Measurements from ENCODE around the gene SELENOW. TPM values are rescaled to one million over a fixed set of nuclear protein-coding genes. Genes with fewer than 3 reads are reported as not detected.
"Not testable (repeated sequence)": the region's sequence is repeated elsewhere in the genome, so short reads cannot be mapped to it uniquely, and the experiment has no call there.

The SELENOW gene
- total RNA-seq, 1 donor from 2014 or later: 306 TPM

DNA sequence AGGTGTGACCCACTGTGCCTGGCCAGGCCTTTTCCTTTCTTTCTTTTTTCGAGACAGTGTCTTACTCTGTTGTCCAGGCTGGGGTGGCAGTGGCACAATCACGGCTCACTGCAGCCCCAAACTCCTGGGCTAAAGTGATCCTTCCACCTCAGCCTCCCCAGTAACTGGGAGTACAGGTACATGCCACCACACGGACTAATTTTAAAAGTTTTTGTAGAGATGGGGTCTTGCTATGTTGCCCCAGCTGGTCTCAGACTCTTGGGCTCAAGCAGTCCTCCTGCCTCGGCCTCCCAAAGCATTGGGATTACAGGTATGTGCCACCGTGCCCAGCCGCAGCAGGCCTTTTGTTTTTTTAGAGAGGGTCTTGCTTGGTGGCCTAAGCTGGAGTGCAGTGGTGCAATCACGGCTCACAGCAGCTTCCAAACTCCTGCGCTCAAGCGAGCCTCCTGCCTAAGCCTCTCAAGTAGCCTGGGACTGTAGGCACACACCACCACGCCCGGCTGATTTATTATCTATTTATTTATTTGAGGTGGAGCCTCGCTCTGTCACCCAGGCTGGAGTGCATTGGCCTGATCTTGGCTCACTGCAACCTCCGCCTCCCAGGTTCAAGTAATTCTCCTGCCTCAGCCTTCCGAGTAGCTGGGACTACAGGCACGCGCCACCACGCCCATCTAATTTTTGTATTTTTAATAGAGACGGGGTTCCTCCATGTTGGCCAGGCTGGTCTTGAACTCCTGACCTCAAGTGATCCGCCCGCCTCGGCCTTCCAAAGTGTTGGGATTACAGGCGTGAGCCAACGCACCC lies 1.1 kb upstream of the SELENOW start:
- intact Hi-C loops (cut with DNase I); ATAC-seq: not testable (repeated sequence)

GRCh38 chr19:47778954-47779351 lies 450 bp downstream of the SELENOW start:
- intact Hi-C loops (cut with DNase I): no loop called here
- no peak for DNase-seq (ENCODE audit: low spot score)

More for the DNA sequence above, 1.1 kb upstream of the SELENOW start:
- DNase-seq (ENCODE audit: low spot score): not testable (repeated sequence)

DNA sequence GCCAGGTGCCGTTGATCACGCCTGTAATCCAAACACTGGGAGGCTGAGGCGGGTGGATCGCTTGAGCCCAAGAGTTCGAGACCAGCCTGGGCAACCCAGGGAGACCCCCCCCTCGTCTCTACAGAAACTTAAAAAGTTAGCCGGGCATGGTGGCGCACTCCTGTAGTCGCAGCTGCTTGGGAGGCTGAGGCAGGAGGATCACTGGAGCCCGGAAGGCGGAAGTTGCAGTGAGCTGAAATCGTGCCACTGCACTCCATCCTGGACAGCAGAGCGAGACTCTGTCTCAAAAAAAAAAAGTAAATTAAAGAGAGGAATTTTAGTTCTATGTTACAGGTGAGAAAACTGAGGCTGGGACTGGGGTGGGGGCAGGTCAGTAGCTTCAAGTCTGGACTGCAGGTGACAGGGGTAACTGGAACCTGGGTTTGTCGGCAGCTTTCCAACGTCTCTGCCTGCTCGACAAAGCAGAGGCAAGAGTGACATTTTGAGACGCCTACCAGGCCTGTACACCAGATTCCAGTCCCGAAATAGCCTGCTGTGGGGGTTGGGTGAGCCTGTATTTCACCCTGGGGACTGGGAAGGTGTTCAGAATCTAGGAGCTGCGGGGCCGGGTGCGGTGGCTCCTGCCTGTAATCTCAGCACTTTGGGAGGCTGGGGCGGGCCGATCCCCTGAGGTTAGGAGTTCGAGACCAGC lies 1.2 kb downstream of the SELENOW start:
- peak; percentile 75 for DNase-seq (ENCODE audit: low spot score)
- peak; percentile 33 for ATAC-seq
- intact Hi-C loops (cut with DNase I): loop anchor here (10.0 kb wide), 1 partner anchor 65 kb away; the partner anchor contains the start of gene EHD2

More at GRCh38 chr19:47778954-47779351, 450 bp downstream of the SELENOW start:
- peak; percentile 51 for ATAC-seq

GRCh38 chr19:47780215-47780551 lies 1.7 kb downstream of the SELENOW start:
- intact Hi-C loops (cut with DNase I): loop anchor here (10.0 kb wide), 1 partner anchor 65 kb away; the partner anchor contains the start of gene EHD2
- DNase-seq (ENCODE audit: low spot score) (no peak), ATAC-seq (no peak)

GRCh38 chr19:47781590-47782262 lies 3.2 kb downstream of the SELENOW start:
- ATAC-seq (peak; percentile 35), DNase-seq (ENCODE audit: low spot score) (peak; percentile 79)
- intact Hi-C loops (cut with DNase I): loop anchor here (10.0 kb wide), 1 partner anchor 67 kb away; the partner anchor contains the start of gene EHD2

DNA sequence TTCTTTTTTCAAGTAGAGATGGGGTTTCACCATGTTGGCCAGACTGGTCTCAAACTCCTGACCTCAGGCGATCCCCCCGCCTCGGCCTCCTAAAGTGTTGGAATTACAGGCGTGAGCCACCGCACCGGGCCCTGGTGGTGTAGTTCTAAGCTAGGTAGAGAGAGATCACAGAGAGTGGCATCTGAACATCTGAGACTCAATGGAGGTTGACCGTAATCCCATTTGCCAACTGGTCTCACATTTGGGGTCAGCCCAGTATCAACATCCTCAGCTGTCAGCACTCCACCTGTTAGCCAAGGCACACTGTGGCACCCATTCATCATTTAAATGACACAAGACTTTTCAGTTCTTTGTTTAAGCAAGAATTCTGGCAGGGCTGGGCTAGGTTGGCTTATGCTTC lies 8.1 kb downstream of the SELENOW start:
- intact Hi-C loops (cut with DNase I): loop anchor here (10.0 kb wide), 1 partner anchor 72 kb away; the partner anchor contains the start of gene EHD2
- no peak for ATAC-seq
- DNase-seq (ENCODE audit: low spot score): no peak

- DNase-seq (ENCODE audit: low spot score); ATAC-seq: not testable (repeated sequence)
- intact Hi-C loops (cut with DNase I): loop anchor here (10.0 kb wide), 1 partner anchor 73 kb away; the partner anchor contains the start of gene EHD2
Observed at GRCh38 chr19:47787307-47787706, 8.8 kb downstream of the SELENOW start.

- intact Hi-C loops (cut with DNase I): loop anchor here (10.0 kb wide), 1 partner anchor 75 kb away; the partner anchor contains the start of gene EHD2
- ATAC-seq; DNase-seq (ENCODE audit: low spot score): not testable (repeated sequence)
Observed at GRCh38 chr19:47789811-47790210, 11.3 kb downstream of the SELENOW start.

DNA sequence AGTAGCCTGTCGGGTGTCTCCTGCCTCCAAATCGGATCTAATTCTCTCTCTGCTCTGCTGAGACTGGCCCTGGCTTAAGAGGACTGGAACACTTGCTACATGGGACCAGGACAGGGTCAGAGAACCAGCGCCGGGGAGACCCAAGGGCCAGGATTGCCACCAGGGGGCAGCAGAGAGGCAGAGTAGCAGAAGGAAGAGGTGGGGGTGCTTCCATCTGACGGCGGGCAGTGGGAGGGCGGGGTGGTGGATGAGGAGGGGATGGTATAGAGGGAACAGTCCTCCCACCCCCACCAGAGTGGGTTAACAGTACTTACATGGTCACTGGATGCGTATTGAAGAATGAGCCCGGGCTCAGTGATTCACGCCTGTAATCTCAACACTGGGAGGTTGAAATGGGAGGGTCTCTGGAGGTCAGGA lies 11.9 kb downstream of the SELENOW start:
- ATAC-seq: peak; percentile 81
- peak; percentile 93 for DNase-seq (ENCODE audit: low spot score)
- intact Hi-C loops (cut with DNase I): no loop called here

DNA sequence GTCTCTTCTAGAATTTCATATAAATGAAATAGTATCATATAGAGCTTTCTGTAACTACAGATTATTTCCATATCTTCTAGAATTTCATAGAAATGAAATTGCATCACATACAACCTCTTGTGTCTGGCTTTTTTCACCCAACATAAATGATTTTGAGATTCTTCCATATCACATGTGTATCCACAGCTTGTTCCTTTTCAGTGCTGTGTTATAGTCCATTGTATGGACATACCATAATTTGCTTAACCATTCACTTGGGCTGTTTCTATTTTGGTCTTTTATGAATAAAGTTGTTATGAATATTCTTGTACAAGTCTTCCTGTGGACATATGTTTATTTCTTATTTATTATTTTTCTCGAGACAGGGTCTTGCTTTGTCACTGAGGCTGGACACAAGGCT lies 14.1 kb downstream of the SELENOW start:
- DNase-seq (ENCODE audit: low spot score): no peak
- intact Hi-C loops (cut with DNase I): no loop called here
- no peak for ATAC-seq

GRCh38 chr19:47794526-47794925 lies 16.0 kb downstream of the SELENOW start:
- DNase-seq (ENCODE audit: low spot score) (no peak), ATAC-seq (no peak)
- intact Hi-C loops (cut with DNase I): no loop called here

DNA sequence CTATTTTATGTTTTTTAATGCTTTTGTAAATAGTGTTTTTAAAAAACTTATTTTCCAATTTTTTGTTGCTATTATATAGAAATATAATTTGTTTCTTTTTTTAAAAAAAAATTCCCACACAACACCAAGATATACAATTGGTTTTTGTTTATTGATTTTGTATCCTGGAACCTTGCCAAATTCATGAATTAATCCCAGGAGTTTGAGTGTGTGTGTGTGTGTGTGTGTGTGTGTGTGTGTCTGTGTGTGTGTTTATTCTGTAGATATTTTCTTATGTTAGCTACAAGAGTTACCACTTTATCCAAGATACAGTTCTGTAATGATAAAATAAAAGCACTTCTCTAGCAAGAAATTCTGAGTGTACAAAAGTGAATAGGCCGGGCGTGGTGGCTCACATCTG lies 18.3 kb downstream of the SELENOW start:
- ATAC-seq (no peak), DNase-seq (ENCODE audit: low spot score) (no peak)
- intact Hi-C loops (cut with DNase I): no loop called here

- DNase-seq (ENCODE audit: low spot score): no peak
- intact Hi-C loops (cut with DNase I): no loop called here
- no peak for ATAC-seq
Observed at GRCh38 chr19:47797996-47798903, 19.7 kb downstream of the SELENOW start.

- ATAC-seq (no peak), DNase-seq (ENCODE audit: low spot score) (no peak)
- intact Hi-C loops (cut with DNase I): no loop called here
Observed at GRCh38 chr19:47798904-47799266, 20.4 kb downstream of the SELENOW start.

GRCh38 chr19:47801270-47801669 lies 22.8 kb downstream of the SELENOW start:
- no peak for ATAC-seq
- DNase-seq (ENCODE audit: low spot score): no peak
- intact Hi-C loops (cut with DNase I): no loop called here

DNA sequence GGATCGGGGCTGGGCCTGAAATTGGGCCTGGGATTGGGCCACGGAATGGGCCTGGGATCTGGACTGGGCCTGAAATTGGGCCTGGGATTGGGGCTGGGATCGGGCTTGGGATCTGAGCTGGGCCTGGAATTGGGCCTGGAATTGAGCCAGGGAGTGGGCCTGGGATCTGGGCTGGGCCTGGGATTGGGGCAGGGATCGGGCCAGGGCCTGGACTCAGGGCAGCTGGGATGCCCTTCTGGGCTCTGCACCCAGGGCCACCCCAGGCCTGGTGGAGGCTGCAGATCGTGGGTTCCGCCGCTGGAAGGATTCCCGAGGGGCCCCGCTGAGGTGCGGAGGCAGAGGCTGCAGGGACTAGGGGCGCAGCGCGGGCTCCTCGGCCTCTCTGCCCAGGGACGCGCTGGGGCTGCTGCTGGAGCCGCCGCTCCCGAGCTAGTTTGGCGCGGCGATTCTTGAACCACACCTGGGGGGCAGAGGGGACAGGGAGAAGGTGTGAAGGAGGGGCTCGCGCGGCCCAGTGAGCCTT lies 24.1 kb downstream of the SELENOW start:
- intact Hi-C loops (cut with DNase I): no loop called here
- ATAC-seq: no peak

DNA sequence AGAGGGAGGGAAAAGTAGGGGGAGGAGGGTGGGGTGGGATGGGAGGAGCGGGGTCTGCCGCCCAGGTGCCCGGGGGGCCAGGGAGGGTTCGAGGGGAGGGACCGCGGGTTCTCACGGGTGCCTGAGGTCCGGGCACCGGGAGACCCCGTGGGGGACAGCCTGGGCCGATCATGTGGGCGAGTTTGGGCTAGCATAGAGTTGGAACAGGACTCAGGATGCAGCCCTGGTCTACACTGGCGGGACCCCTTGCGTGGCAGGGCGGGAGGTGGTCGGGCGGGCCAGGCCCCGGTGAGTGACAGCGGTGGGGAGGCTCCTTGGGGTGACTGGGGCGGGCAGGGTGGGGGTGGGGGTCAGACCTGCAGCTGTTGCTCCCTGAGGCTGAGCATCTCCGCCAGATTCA lies 24.6 kb downstream of the SELENOW start:
- DNase-seq (ENCODE audit: low spot score); intact Hi-C loops (cut with DNase I); ATAC-seq: not testable (repeated sequence)

More for the DNA sequence above, 24.1 kb downstream of the SELENOW start:
- no peak for DNase-seq (ENCODE audit: low spot score)

DNA sequence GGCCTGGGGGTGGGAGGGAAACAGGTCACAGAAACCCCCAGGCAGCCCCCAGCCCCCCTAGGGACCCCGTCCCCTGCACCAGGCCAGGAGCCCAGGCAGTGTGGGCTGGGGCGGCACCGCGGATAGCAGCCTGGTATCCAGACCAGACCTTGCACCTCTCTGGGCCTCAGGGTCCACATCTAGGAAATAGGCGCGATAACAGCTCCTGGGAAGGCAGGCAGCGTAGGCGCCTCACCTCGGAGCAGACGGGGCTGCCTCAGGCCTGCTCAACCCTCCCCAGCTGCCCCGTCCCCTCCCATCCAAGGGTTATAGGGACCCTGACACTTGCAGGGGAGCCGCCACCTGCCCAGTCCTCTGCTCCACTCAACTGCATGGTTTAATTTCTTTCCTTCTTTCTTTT lies 25.2 kb downstream of the SELENOW start:
- intact Hi-C loops (cut with DNase I); ATAC-seq; DNase-seq (ENCODE audit: low spot score): not testable (repeated sequence)

Data from sciatic nerve (tissue), 2 donors.